ENCODE data around the gene ALDH6A1.

DNA sequence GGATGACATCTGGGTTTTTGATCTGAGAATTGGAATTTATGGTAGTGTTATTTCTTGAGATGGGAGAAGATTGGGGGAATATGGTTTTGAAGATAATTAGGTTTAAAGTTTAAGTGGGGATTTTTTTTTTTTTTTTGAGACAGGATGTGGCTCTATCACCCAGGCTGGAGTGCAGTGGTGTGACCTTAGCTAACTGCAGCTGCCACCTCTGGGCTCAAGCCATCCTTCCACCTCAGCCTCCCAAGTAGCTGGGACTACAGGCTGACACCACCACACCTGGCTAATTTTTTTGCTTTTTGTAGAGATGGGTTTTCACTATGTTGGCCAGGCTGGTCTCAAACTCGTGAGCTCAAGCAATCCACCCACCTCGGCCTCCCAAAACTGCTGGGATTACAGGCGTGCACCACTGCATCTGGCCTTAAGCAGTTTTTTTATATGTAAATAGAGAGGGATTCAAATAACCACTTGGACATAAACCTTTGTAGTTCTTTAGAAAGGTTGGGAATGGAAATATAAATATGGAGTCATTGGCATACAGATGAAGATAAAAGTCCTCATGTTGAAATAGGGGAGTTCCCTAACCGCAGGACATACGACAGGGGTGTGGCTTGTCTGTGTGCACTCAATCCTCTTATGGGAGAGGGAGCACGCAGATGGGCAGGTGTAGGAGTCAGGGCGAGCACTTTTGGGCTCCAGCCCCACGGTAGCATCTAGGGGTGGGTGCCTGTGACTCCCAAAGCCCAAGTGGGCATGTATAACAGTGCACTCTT is 5.2 kb upstream of the ALDH6A1 start:
- TF ChIP-seq, protein P1, sequence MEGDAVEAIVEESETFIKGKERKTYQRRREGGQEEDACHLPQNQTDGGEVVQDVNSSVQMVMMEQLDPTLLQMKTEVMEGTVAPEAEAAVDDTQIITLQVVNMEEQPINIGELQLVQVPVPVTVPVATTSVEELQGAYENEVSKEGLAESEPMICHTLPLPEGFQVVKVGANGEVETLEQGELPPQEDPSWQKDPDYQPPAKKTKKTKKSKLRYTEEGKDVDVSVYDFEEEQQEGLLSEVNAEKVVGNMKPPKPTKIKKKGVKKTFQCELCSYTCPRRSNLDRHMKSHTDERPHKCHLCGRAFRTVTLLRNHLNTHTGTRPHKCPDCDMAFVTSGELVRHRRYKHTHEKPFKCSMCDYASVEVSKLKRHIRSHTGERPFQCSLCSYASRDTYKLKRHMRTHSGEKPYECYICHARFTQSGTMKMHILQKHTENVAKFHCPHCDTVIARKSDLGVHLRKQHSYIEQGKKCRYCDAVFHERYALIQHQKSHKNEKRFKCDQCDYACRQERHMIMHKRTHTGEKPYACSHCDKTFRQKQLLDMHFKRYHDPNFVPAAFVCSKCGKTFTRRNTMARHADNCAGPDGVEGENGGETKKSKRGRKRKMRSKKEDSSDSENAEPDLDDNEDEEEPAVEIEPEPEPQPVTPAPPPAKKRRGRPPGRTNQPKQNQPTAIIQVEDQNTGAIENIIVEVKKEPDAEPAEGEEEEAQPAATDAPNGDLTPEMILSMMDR (IDR thresholded peaks at IDR 0.05), result no peak
- TF ChIP-seq POLR2A (IDR thresholded peaks at IDR 0.05), result no peak

All from suprapubic skin (tissue), 3 donors.